GM12878 (cell line): ENCODE data around the gene TARBP2. TPM values are rescaled to one million over a fixed set of nuclear protein-coding genes. Genes with fewer than 3 reads are reported as not detected.
A peak's percentile ranks its signal among the peaks of the same experiment; 100 is the strongest.

Experiments
- ATAC-seq: fragments of 200-7000 bp; cut with Tn5 transposase; 3 replicates; pipeline ENCODE4 v1.9.1; 2020; ENCODE audit warnings: mild to moderate bottlenecking, moderate library complexity
- BruUV-seq: library from RNA; stranded (reverse); fragments of 400-500 nt; replicated peaks from 2 replicates; lab custom pipeline; 2021; lab: Mats Ljungman, UMichigan
- CTCF ChIA-PET: fragments of 300-600 bp; sonication (Branson Sonifier 250); formaldehyde crosslinking; extraction: SDS; loops from one replicate; lab custom pipeline; 2021; ENCODE audit warnings: inconsistent platforms; lab: Yijun Ruan, JAX
- POLR2A ChIA-PET: fragments of 350-600 bp; formaldehyde crosslinking; extraction: SDS; loops from one replicate; lab custom pipeline; 2021; ENCODE audit warnings: inconsistent platforms; lab: Charles Lee
- RAD21 ChIA-PET: fragments of 300-600 bp; sonication (Branson Sonifier 250); formaldehyde crosslinking; loops from one replicate; lab custom pipeline; 2023; ENCODE audit warnings: antibody characterized with exemption; ENCODE audit not compliant: unreplicated experiment; lab: Charles Lee
- SMC1A ChIA-PET: fragments of 300-600 bp; sonication (Branson Sonifier 250); formaldehyde crosslinking; loops from one replicate; lab custom pipeline; 2023; ENCODE audit not compliant: unreplicated experiment, uncharacterized antibody; lab: Charles Lee
- DNase-seq: peaks from one replicate; pipeline ENCODE4 v3.0.0-alpha.2; 2011; ENCODE audit warnings: low read depth, low spot score
- FAIRE-seq: peaks from 3 replicates; lab custom pipeline; 2011; peaks lifted over from hg19 to GRCh38; lab: Jason Lieb, UNC
- H2AFZ ChIP-seq: 2 replicates; pipeline ENCODE4 v1.6.0; 2011; ENCODE audit warnings: low read depth, low read length, control low read depth; ENCODE audit not compliant: control insufficient read depth
- H3K27ac ChIP-seq: 2 replicates; pipeline ENCODE4 v1.5.1; 2011; ENCODE audit warnings: control low read depth; ENCODE audit not compliant: control insufficient read depth, insufficient read depth
- H3K27me3 ChIP-seq, 2 experiments: replicated peaks in 1 of 2; 2 replicates each; pipeline versions ENCODE4 v1.6.0 to v1.6.1; 2011; ENCODE audit warnings: low read length in 1 of 2; ENCODE audit not compliant: control insufficient read depth in 2 of 2, insufficient read depth in 2 of 2
- H3K36me3 ChIP-seq, 2 experiments: 2 replicates each; pipeline ENCODE4 v1.5.1; 2011; ENCODE audit warnings: low read length in 1 of 2; ENCODE audit not compliant: control insufficient read depth in 2 of 2, insufficient read depth in 2 of 2
- H3K4me1 ChIP-seq: 2 replicates; pipeline ENCODE4 v1.6.1; 2011; ENCODE audit warnings: mild to moderate bottlenecking, low read length, moderate library complexity, mixed read lengths; ENCODE audit not compliant: control insufficient read depth, insufficient read depth
- H3K4me2 ChIP-seq: 2 replicates; pipeline ENCODE4 v1.6.0; 2011; ENCODE audit warnings: control low read depth; ENCODE audit not compliant: control insufficient read depth, insufficient read depth
- H3K4me3 ChIP-seq: fragments of 200-600 bp; sonication (generic); 2 replicates; pipeline ENCODE4 v1.5.1; 2016
- H3K79me2 ChIP-seq: 2 replicates; pipeline ENCODE4 v1.6.0; 2011; ENCODE audit warnings: low read length; ENCODE audit not compliant: control insufficient read depth, insufficient read depth
- H3K9ac ChIP-seq: 2 replicates; pipeline ENCODE4 v1.8.0; 2011; ENCODE audit warnings: low read length, control low read depth, mixed read lengths; ENCODE audit not compliant: control insufficient read depth, insufficient read depth
- H3K9me3 ChIP-seq: replicated peaks from 3 replicates; pipeline ENCODE4 v1.5.1; 2011; ENCODE audit warnings: mild to moderate bottlenecking, low read length; ENCODE audit not compliant: control insufficient read depth, insufficient read depth
- H4K20me1 ChIP-seq: 2 replicates; pipeline ENCODE4 v1.6.0; 2011; ENCODE audit not compliant: control insufficient read depth, insufficient read depth
- EP300 ChIP-seq, 2 experiments: fragments of 150-350 bp in 1 of 2; IDR thresholded peaks; 2 replicates each; pipeline ENCODE4 v1.6.1; 2011 to 2012; ENCODE audit warnings: low read depth in 2 of 2, low read length in 2 of 2, borderline replicate concordance in 1 of 2, improper control_type of control experiment in 1 of 2, inconsistent platforms in 1 of 2; ENCODE audit not compliant: control insufficient read depth in 1 of 2
- PML ChIP-seq: IDR thresholded peaks from 2 replicates; pipeline ENCODE4 v1.6.1; 2012; ENCODE audit warnings: low read length, inconsistent platforms
- POLR2A ChIP-seq: IDR thresholded peaks from 2 replicates; pipeline ENCODE4 v1.6.1; 2011; ENCODE audit warnings: low read depth, mild to moderate bottlenecking, low read length
- POLR2AphosphoS5 ChIP-seq: IDR thresholded peaks from 2 replicates; pipeline ENCODE4 v1.6.1; 2011; ENCODE audit warnings: mild to moderate bottlenecking, low read length, inconsistent platforms
- SMAD5 ChIP-seq: IDR thresholded peaks from 2 replicates; pipeline ENCODE4 v1.6.1; 2016; ENCODE audit warnings: antibody characterized with exemption, low read depth
- SUZ12 ChIP-seq: fragments of 200-600 bp; sonication (generic); IDR thresholded peaks from one replicate; pipeline ENCODE4 v1.6.1; 2018; ENCODE audit warnings: antibody characterized with exemption, mild to moderate bottlenecking; ENCODE audit not compliant: unreplicated experiment
- WGBS: methylation state at CpG from one replicate; pipeline ENCODE4 v1.1.6; 2016; ENCODE audit warnings: low lambda C conversion rate; ENCODE audit not compliant: insufficient replicate concordance, insufficient coverage; ENCODE audit errors: missing lambda C conversion rate; 5-methylcytosine and 5-hydroxymethylcytosine counted together
- in situ Hi-C: fragments of 300-500 bp; cut with MboI; formaldehyde crosslinking; loops from 9 replicates; pipeline ENCODE4 v1.14.3; 2018; ENCODE audit warnings: mixed read lengths
- intact Hi-C: fragments of 100-400 bp; cut with micrococcal nuclease; formaldehyde crosslinking; loops from one replicate; pipeline ENCODE4 v1.14.2; 2022; ENCODE audit not compliant: unreplicated experiment
- polyA plus RNA-seq, 11 experiments: library from polyadenylated mRNA; depleted of rRNA in 4 of 11; unstranded in 6 of 11; stranded (reverse) in 5 of 11; fragments of >200 nt; fragmentation: Nextera tagmentation in 4 of 11; fragmentation: Illumina TruSeq in 1 of 11; extraction: Ambion mirVana in 4 of 11; extraction: Trizol in 1 of 11; gene quantifications; 1 replicate in 1 of 11; 2 replicates in 10 of 11; pipeline versions ENCODE4 v1.2.1 to v1.2.3, GENCODE V29; 2011 to 2016; ENCODE audit warnings: inconsistent platforms in 2 of 11, missing spikeins in 2 of 11, low read depth in 1 of 11
- total RNA-seq, 4 experiments: library from RNA; depleted of rRNA in 3 of 4; stranded (reverse); fragments of >200 nt in 3 of 4; fragmentation: Illumina TruSeq in 1 of 4; extraction: Trizol in 1 of 4; gene quantifications; 2 replicates each; pipeline versions ENCODE4 v1.2.1 to v1.2.3, GENCODE V29; 2013 to 2021
- TF ChIP-seq, protein P1 (sequence below): fragments of 450-650 bp; IDR thresholded peaks from 2 replicates; pipeline ENCODE4 v1.6.1; 2014; ENCODE audit warnings: mild to moderate bottlenecking
- TF ChIP-seq, protein P2 (sequence below): IDR thresholded peaks from 2 replicates; pipeline ENCODE4 v1.6.1; 2012; ENCODE audit warnings: low read length, inconsistent platforms

Gene TARBP2
- total and polyA plus RNA-seq, 10 of the 15 experiments (the other 5 are each of a cell fraction or from before 2014, with no cell fraction given): 5.5 to 60.1 (median 36.8) TPM

DNA sequence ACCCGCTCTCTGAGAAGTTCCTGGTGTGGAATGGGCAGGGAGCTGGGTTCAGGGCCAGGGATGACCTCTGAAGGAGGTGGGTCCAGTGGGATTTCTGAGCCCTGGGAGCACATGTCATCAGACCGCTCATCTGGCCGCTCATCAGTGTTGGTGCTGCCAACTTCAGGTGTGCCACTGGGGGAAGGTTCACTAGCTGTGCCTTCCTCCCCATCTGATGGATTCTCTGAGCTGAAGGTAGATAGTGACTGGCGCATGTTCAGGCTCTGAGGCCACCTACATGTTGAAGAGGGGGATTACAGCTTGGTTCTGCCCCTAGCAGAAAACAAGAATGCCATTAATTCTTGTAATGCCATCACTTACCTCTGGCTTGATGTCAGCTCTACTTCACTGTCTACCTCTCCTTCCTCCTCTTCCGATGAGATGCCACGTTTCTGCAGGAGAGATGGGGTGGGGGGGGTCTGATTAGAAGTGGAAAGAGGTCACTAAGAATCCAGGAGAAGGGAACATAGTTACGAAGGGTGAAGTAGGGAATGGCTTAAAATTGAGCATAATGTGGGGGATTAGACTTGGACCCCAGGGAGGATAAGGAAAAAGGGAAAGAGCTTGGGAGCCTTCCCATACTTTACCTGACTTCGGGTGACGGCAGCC, 19.0 kb upstream of the TARBP2 start (continued):
- TF ChIP-seq, protein P1, sequence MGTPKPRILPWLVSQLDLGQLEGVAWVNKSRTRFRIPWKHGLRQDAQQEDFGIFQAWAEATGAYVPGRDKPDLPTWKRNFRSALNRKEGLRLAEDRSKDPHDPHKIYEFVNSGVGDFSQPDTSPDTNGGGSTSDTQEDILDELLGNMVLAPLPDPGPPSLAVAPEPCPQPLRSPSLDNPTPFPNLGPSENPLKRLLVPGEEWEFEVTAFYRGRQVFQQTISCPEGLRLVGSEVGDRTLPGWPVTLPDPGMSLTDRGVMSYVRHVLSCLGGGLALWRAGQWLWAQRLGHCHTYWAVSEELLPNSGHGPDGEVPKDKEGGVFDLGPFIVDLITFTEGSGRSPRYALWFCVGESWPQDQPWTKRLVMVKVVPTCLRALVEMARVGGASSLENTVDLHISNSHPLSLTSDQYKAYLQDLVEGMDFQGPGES: no peak
- TF ChIP-seq, protein P2, sequence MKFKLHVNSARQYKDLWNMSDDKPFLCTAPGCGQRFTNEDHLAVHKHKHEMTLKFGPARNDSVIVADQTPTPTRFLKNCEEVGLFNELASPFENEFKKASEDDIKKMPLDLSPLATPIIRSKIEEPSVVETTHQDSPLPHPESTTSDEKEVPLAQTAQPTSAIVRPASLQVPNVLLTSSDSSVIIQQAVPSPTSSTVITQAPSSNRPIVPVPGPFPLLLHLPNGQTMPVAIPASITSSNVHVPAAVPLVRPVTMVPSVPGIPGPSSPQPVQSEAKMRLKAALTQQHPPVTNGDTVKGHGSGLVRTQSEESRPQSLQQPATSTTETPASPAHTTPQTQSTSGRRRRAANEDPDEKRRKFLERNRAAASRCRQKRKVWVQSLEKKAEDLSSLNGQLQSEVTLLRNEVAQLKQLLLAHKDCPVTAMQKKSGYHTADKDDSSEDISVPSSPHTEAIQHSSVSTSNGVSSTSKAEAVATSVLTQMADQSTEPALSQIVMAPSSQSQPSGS: 0 out of 2 replicates have a peak, but pooled peaks have one; percentile 44
- TF ChIP-seq, all 136 proteins: peak for 7

DNA sequence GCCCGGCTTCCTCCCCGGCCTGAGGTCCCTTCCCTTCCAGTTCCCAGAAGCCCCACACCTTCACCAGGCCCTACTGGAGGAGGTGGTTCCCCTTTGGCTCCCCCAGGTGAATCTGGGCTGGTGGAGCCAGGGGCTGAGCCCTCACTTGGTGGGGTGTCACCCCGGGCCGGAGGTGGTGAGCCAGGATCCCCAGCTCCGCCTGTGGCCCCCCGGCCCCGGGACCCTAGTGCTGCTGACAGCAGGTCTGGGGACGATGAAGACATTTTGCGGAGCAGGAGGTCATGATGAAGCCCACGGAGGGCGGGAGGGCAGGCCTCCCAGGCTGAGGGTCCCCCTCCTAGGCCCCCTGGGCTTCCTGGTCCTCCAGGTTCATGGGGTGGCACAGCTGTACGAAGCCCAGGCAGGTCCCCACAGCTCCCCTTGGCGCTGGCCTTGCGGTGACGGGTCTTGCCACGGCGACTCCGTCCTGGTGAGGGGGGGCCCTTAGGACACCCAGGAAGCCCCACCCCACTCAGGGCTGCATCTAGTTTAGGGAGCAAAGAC, 18.4 kb upstream of the TARBP2 start:
- no peak for FAIRE-seq
- no peak overlapping the region for H2AFZ ChIP-seq
- ChIA-PET POLR2A (interaction anchor here (0.6 to 1.6 kb wide), 6 partner anchors 9 to 470 kb away, joined by 3 to 5 read pairs (median 4); no protein-coding TSS in a partner anchor), SMC1A (interaction anchor here (1.0 to 2.3 kb wide), 5 partner anchors 10 to 38 kb away, joined by 3 to 6 read pairs (median 3); no protein-coding TSS in a partner anchor), RAD21 (interaction anchor here (1.4 kb wide), 2 partner anchors 11 to 26 kb away, joined by 3 to 4 read pairs; no protein-coding TSS in a partner anchor), CTCF (interaction anchor here (0.7 to 3.5 kb wide), 5 partner anchors 10 to 138 kb away, joined by 3 to 13 read pairs (median 7); partner anchors contain the start of gene MAP3K12)
- ATAC-seq: peak; percentile 7; the same call in 2 of the 3 replicates
- H3K9ac ChIP-seq: no peak overlapping the region
- H3K27ac ChIP-seq: no peak overlapping the region
- H3K79me2 ChIP-seq: no peaks in the 10 kb centered on the region
- 94% methylated on average over 18 of the region's 18 CpGs for WGBS
- no peaks in the 10 kb centered on the region for H3K9me3 ChIP-seq
- no peaks in the 10 kb centered on the region for H3K27me3 ChIP-seq
- peaks cover 37 to 52% of the 10 kb centered on the region in 2 experiments for H3K36me3 ChIP-seq
- no peaks in the 10 kb centered on the region for H4K20me1 ChIP-seq
- in situ Hi-C loops: no loop called here
- H3K4me3 ChIP-seq: no peak overlapping the region
- no peaks in the 10 kb centered on the region for H3K4me1 ChIP-seq
- TF ChIP-seq PML (peak; percentile 38), SMAD5 (0 out of 2 replicates have a peak, but pooled peaks have one; percentile 34), SUZ12 (no peak), POLR2A (peak; percentile 72), EP300 (IDR thresholded peaks at IDR 0.05; ENCODE audit: borderline replicate concordance in 1 of 2, control insufficient read depth in 1 of 2, low read depth in 2 of 2, low read length in 2 of 2) (no peak), POLR2AphosphoS5 (peak; percentile 39; the same call in 1 of the 2 replicates)
- TF ChIP-seq, protein P2: 0 out of 2 replicates have a peak, but pooled peaks have one; percentile 7
- no peak overlapping the region for H3K4me2 ChIP-seq
- no TSS peak for BruUV-seq
- intact Hi-C loops: no loop called here
- DNase-seq: no peak
